SJCRH30 (cell line): ENCODE data around the gene ZDHHC3. TPM values are rescaled to one million over a fixed set of nuclear protein-coding genes. Genes with fewer than 3 reads are reported as not detected.

Experiments
- DNase-seq, 2 experiments: peaks; one replicate each; pipeline ENCODE4 v3.0.0-alpha.2; 2015 to 2020
- H3K27ac ChIP-seq: fragments of 250-450 bp; sonication (Bioruptor Pico); 2 replicates; pipeline ENCODE4 v1.5.1; 2020; ENCODE audit warnings: mild to moderate bottlenecking, moderate library complexity
- H3K27me3 ChIP-seq: fragments of 250-450 bp; sonication (Bioruptor Pico); 2 replicates; pipeline ENCODE4 v1.5.1; 2020; ENCODE audit warnings: mild to moderate bottlenecking, moderate library complexity
- H3K36me3 ChIP-seq: fragments of 250-450 bp; sonication (Bioruptor Pico); 2 replicates; pipeline ENCODE4 v1.5.1; 2020; ENCODE audit warnings: mild to moderate bottlenecking, moderate library complexity
- H3K4me1 ChIP-seq: fragments of 250-450 bp; sonication (Bioruptor Pico); 2 replicates; pipeline ENCODE4 v1.5.1; 2020; ENCODE audit warnings: mild to moderate bottlenecking, moderate library complexity
- H3K4me3 ChIP-seq: fragments of 250-450 bp; sonication (Bioruptor Pico); 2 replicates; pipeline ENCODE4 v1.5.1; 2020; ENCODE audit warnings: mild to moderate bottlenecking, moderate library complexity
- H3K9me3 ChIP-seq: fragments of 250-450 bp; sonication (Bioruptor Pico); replicated peaks from 2 replicates; pipeline ENCODE4 v1.5.1; 2020; ENCODE audit warnings: mild to moderate bottlenecking, moderate library complexity
- total RNA-seq: library from RNA; depleted of rRNA; stranded (reverse); fragments of >200 nt; shearing (Covaris generic); gene quantifications from 2 replicates; pipeline ENCODE4 v1.2.3, GENCODE V29; 2014

The ZDHHC3 gene
- total RNA-seq, 1 experiment from 2014 or later = 55.6 TPM

DNA sequence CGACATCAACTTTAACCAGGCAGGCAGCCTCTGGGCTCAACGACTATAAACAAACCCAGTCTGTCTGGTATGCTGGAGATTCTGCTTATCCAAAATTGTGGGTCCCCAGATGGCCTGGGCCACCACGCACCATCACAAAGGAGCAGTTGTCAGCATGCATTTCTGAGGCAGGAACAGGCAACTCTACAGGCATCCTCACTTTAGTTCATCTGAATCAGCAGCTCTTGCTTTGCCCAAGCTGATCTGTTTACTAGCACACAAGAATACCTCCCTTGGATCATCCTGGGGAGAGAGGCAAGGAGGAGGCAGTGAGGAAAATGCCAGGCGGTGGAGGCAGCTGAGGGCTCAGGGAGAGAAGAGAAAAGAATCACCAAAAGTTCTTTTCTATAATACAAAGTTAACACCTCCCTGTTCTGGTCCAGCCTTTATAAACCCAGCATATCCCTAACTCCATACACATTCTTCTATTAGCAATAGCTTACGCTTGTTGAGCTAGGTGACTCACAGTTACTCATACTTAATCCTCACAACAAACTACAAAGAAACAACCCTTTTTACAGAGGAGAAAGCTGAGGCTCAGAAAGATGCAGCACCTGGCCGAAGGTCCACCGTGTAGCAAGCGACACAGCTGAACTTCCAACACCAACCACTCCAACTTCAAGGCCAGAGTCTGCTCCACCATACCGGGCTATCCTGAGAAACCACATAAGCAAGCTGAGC lies 33.6 kb downstream of the ZDHHC3 start:
- Histone ChIP-seq H3K36me3 (peaks cover 18% of the 10 kb centered on the region), H3K27me3 (no peaks in the 10 kb centered on the region), H3K9me3 (no peaks in the 10 kb centered on the region), H3K4me1 (no peaks in the 10 kb centered on the region), H3K27ac (no peak overlapping the region), H3K4me3 (no peak overlapping the region)
- no peak for DNase-seq

- DNase-seq = no peak
- Histone ChIP-seq H3K4me1 (no peaks in the 10 kb centered on the region), H3K27ac (no peak overlapping the region), H3K36me3 (peaks cover 18% of the 10 kb centered on the region), H3K9me3 (no peaks in the 10 kb centered on the region), H3K27me3 (no peaks in the 10 kb centered on the region), H3K4me3 (no peak overlapping the region)
Observed at GRCh38 chr3:44939581-44940036, 36.4 kb downstream of the ZDHHC3 start.

GRCh38 chr3:44932986-44933944 lies 42.7 kb downstream of the ZDHHC3 start:
- H3K27me3 ChIP-seq = no peaks in the 10 kb centered on the region
- H3K27ac ChIP-seq = no peak overlapping the region
- H3K9me3 ChIP-seq = no peaks in the 10 kb centered on the region
- DNase-seq = no peak
- H3K4me1 ChIP-seq = no peaks in the 10 kb centered on the region
- no peak overlapping the region for H3K4me3 ChIP-seq
- peaks cover 18% of the 10 kb centered on the region for H3K36me3 ChIP-seq

DNA sequence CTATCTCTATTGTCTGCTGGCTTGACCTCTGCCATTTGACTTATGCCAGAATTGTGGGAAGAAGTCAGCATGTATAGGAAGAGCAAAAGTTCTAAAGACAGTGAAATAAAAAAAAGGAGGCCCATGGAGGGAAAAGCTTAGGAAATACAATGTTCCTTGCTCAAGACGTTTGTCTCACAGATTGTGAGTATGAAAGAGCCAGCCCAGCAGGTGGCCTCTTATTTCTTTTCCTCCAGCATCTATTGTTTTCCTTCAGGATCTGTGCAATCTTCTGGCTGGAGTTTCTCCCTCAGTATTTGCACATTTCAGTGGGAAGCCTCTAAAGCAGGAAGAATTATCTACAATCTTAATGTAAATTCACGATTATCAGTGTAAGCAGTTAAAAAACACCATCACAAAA lies 43.7 kb downstream of the ZDHHC3 start:
- Histone ChIP-seq H3K27ac (no peak overlapping the region), H3K4me1 (no peaks in the 10 kb centered on the region), H3K36me3 (peaks cover 18% of the 10 kb centered on the region), H3K27me3 (no peaks in the 10 kb centered on the region), H3K4me3 (no peak overlapping the region), H3K9me3 (no peaks in the 10 kb centered on the region)
- DNase-seq = no peak

DNA sequence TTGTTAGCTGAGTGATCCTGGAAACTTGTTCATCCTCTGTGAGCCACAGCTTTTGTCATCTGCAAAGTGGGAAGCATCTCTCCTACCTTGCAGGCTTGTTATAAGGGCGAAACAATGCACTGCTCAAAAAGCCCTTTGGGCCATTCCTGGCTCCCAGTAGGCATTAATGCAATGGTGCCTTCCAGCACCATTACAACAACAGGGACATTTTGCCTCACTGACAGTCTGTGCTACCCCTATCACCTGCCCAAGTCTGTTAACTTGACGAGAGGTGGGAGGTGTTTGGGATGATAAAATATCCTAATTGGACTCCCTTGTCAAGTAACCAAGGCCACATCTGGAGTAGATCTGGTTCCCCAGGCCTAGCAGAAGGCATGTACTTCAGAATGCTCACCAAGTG lies 44.2 kb downstream of the ZDHHC3 start:
- no peaks in the 10 kb centered on the region for H3K9me3 ChIP-seq
- no peak overlapping the region for H3K27ac ChIP-seq
- no peak overlapping the region for H3K4me3 ChIP-seq
- H3K36me3 ChIP-seq = peaks cover 18% of the 10 kb centered on the region
- H3K4me1 ChIP-seq = no peaks in the 10 kb centered on the region
- H3K27me3 ChIP-seq = no peaks in the 10 kb centered on the region
- DNase-seq = no peak

GRCh38 chr3:44930911-44931310 lies 45.1 kb downstream of the ZDHHC3 start:
- H3K9me3 ChIP-seq = no peaks in the 10 kb centered on the region
- no peak for DNase-seq
- H3K36me3 ChIP-seq = peaks cover 18% of the 10 kb centered on the region
- no peaks in the 10 kb centered on the region for H3K4me1 ChIP-seq
- H3K27ac ChIP-seq = no peak overlapping the region
- no peaks in the 10 kb centered on the region for H3K27me3 ChIP-seq
- no peak overlapping the region for H3K4me3 ChIP-seq

- Histone ChIP-seq H3K4me1 (no peaks in the 10 kb centered on the region), H3K4me3 (no peak overlapping the region), H3K27me3 (no peaks in the 10 kb centered on the region), H3K9me3 (no peaks in the 10 kb centered on the region), H3K36me3 (peaks cover 18% of the 10 kb centered on the region), H3K27ac (no peak overlapping the region)
- no peak for DNase-seq
Observed at GRCh38 chr3:44929782-44930181, 46.2 kb downstream of the ZDHHC3 start.

DNA sequence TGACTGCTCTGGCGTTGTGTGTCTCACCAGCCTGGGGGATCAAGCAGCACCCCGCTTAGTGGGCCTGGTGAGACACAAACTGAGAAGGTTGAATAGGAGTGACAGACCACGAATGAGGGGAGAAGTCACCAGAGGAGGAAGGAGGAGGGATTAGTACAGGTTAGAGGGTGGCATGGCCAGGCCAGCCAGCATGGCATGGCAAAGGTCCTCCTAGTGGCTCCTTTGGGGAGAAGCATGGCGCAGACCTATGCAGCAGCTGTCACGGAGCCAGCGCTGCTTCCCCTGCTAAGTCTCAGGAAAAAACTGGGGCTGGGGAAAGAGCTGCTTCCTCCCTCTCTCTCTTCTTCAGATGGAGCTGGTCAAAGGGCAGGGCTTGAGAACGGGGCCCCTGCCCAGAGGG lies 48.6 kb downstream of the ZDHHC3 start:
- DNase-seq = no peak
- Histone ChIP-seq H3K36me3 (peaks cover 7% of the 10 kb centered on the region; the same call in 1 of the 2 replicates), H3K27ac (no peak overlapping the region), H3K4me1 (no peaks in the 10 kb centered on the region), H3K27me3 (no peaks in the 10 kb centered on the region), H3K4me3 (no peak overlapping the region), H3K9me3 (no peaks in the 10 kb centered on the region)

DNA sequence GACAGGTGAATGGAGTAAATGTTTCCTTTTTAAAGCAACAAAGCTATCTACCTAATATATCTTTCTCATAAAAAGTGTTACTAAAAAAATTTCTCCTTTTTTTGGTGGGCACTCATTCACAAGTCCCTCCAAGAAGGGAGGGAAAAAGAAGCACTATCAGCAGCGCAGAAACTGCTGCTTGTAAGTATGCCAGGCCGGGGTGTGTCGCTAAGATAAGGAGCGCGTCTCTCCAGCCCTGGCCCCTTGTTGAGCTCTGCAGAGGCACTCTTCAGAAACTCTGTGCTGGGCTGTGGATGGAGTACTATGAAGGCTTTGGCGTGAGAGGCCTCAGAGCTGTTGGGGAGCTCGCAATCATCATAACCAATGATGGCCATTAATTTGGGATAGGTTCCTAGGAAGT lies 49.1 kb downstream of the ZDHHC3 start:
- no peak for DNase-seq
- Histone ChIP-seq H3K9me3 (no peaks in the 10 kb centered on the region), H3K27ac (no peak overlapping the region), H3K36me3 (peaks cover 3% of the 10 kb centered on the region; the same call in 1 of the 2 replicates), H3K4me3 (no peak overlapping the region), H3K4me1 (no peaks in the 10 kb centered on the region), H3K27me3 (no peaks in the 10 kb centered on the region)

DNA sequence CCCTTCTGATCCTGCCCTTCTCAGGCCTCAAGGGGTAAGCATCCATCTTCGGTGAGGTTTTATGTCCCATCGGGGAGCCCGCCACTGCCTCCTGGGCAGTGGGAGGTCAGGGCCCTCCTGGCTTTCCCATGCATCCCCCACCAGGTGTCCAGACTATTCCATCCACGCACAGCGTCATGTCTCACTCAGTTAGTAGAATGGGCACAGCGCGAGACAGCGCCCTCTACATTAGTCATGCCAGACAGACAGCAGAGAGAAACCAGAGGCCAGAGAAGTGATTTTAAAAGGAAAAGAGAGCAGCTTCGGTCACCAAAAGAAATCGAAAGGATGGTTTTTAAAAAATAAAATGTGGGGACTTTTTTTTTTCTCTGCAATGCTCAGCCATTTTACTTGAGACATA lies 49.8 kb downstream of the ZDHHC3 start:
- no peaks in the 10 kb centered on the region for H3K36me3 ChIP-seq
- no peak for DNase-seq
- no peaks in the 10 kb centered on the region for H3K4me1 ChIP-seq
- H3K27me3 ChIP-seq = no peaks in the 10 kb centered on the region
- no peak overlapping the region for H3K4me3 ChIP-seq
- no peak overlapping the region for H3K27ac ChIP-seq
- H3K9me3 ChIP-seq = no peaks in the 10 kb centered on the region

DNA sequence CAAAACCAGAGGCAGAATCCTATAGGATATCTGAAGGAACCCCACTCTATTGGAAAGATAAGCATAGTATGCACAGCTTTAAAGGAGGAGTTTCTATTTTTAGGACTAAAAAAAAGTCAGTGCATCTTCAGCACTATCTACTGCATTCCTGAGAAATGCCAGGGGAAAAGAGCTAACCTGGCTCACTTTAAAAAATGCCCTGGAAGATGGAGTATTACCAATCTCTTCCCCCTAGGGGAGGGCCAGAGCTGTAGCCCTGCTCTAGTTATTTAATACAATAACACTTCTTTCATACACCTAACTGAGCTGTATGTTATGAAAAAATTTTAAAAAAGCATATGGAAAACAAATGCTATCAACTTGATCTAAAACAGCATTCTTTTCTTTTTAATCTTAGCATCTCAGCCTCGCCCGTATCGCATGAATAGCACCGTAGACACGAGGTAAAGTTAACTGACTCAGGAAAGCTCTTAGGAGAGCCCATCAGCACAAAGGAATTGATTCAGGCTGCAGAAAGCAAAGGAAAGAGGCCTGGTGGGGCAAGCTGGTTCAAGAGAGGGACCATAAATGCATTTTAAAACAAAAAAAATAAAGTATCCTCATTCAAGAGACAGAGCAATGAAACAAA lies 51.4 kb downstream of the ZDHHC3 start:
- no peaks in the 10 kb centered on the region for H3K4me1 ChIP-seq
- no peaks in the 10 kb centered on the region for H3K36me3 ChIP-seq
- H3K4me3 ChIP-seq = no peak overlapping the region
- no peak for DNase-seq
- H3K27me3 ChIP-seq = no peaks in the 10 kb centered on the region
- no peak overlapping the region for H3K27ac ChIP-seq
- H3K9me3 ChIP-seq = no peaks in the 10 kb centered on the region

- Histone ChIP-seq H3K27ac (no peak overlapping the region), H3K36me3 (no peaks in the 10 kb centered on the region), H3K4me3 (no peak overlapping the region), H3K9me3 (no peaks in the 10 kb centered on the region), H3K27me3 (no peaks in the 10 kb centered on the region), H3K4me1 (no peaks in the 10 kb centered on the region)
- DNase-seq = no peak
Observed at GRCh38 chr3:44923632-44924456, 52.1 kb downstream of the ZDHHC3 start.

DNA sequence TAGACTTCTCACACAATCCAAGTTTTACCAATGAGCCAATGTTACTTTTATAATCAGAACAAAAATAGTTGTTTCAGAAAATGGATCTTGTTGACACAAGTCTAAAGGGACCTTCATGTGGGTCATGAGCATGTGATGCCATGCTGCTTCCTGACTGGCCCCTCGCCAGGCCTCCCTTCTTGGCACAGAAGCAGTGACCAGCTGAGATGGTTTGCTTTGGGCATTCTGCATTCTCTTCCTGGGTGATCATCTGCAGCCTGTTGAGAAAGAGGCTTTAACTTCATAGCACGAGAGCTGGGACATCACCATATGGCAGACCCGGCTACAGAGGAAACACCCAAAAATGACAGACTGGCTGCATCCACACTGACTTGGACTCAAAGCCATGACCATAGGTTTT lies 55.9 kb downstream of the ZDHHC3 start:
- H3K27ac ChIP-seq = no peak overlapping the region
- H3K36me3 ChIP-seq = no peaks in the 10 kb centered on the region
- H3K9me3 ChIP-seq = no peaks in the 10 kb centered on the region
- no peak for DNase-seq
- no peaks in the 10 kb centered on the region for H3K27me3 ChIP-seq
- H3K4me3 ChIP-seq = no peak overlapping the region
- no peaks in the 10 kb centered on the region for H3K4me1 ChIP-seq

GRCh38 chr3:44918581-44918980 lies 57.4 kb downstream of the ZDHHC3 start:
- Histone ChIP-seq H3K27ac (no peak overlapping the region), H3K36me3 (no peaks in the 10 kb centered on the region), H3K27me3 (no peaks in the 10 kb centered on the region), H3K9me3 (no peaks in the 10 kb centered on the region), H3K4me1 (no peaks in the 10 kb centered on the region), H3K4me3 (no peak overlapping the region)
- DNase-seq = no peak
